Measurements from ENCODE around the gene ZBTB4.
A peak's percentile ranks its signal among the peaks of the same experiment; 100 is the strongest.

The ZBTB4 gene

DNA sequence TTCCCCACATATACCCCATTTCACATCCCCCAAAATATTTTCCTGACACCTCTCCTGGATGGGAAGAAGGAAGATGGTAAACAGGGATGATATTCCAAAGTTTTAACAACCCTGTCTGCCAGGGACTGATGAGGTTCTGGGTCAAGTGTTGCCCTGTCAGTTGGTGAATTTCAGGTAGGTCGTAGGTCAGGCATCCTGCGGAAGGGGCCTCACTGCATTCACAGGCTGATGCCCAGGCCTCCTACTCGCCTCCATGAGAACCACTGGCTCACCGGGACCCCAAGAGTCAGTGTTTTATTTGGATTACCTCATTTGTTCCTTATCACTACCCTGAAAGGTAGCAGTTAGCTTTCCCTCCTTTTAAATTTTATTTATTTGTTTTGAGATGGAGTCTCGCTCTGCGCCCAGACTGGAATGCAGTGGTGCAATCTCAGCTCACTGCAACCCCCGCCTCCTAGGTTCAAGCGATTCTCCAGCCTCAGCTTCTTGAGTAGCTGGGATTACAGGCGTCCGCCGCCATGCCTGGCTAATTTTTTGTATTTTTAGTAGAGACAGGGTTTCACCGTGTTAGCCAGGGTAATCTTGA is 10.5 kb downstream of the ZBTB4 start:
- TF ChIP-seq Cebpa-rat (IDR thresholded peaks at IDR 0.05): no peak
- H3K4me2 ChIP-seq: no peak overlapping the region
- H3K4me3 ChIP-seq: no peak overlapping the region
- H4K20me1 ChIP-seq: peaks cover 4 to 70% (median 21%) of the 10 kb centered on the region in 11 experiments; a peak in 13 of 22 replicates
- H3K36me3 ChIP-seq: peaks cover 16 to 53% (median 28%) of the 10 kb centered on the region in 11 experiments
- H3K9me3 ChIP-seq (replicated peaks in 1 of 11): no peaks in the 10 kb centered on the region
- H3K4me1 ChIP-seq: peaks cover 34 to 47% (median 41%) of the 10 kb centered on the region in 10 experiments
- H3K9ac ChIP-seq: no peak overlapping the region
- H3K27me3 ChIP-seq: no peaks in the 10 kb centered on the region
- peak overlapping the region in 2 of 11 experiments; percentile 2 to 22; a peak in 1 of 22 replicates for H3K27ac ChIP-seq

DNA sequence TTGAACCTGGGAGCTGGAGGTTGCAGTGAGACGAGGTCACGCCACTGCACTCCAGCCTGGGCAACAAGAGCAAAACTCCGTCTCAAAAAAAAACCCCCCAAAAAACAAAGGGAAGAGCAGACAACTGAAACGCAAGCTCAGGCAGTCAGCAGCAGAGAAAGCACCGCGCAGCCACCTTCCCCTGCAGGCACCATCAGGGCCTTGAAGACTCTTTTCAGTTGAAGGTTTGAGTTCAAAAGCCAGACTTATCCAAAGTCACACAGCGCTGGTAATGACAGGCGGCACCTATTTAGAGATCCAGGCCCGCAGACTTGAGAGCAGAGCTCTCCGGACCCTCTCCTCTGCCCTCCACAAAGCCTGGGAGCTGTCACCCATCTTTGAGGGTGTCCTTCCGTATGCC is 11.1 kb downstream of the ZBTB4 start:
- H4K20me1 ChIP-seq: peaks cover 0 to 64% (median 21%) of the 10 kb centered on the region in 11 experiments; a peak in 13 of 22 replicates
- H3K4me2 ChIP-seq: peak overlapping the region in 1 of 11 experiments; percentile 71; a peak in 1 of 22 replicates
- TF ChIP-seq Cebpa-rat (IDR thresholded peaks at IDR 0.05): no peak

DNA sequence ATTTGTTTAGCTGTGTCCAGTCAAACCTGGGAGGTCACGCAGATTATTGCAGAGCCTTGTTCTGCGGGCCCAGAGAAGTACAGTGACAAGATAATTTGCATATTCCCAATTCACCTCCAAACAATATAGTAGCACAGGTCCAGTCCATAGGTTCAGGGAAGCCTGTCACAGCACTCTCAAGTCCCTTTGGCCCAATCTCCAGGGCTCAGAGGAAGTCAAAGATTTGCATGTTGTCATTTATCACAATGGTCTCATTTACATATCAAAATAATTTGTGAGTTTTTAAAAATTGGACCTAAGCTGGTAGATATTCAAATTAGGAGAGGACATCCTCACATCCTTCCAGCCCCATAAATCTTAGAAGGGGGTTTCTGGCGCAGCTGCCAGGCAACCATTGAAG is 11.9 kb downstream of the ZBTB4 start:
- peaks cover 31 to 43% (median 37%) of the 10 kb centered on the region in 10 experiments for H3K4me1 ChIP-seq
- no peaks in the 10 kb centered on the region for H3K27me3 ChIP-seq
- TF ChIP-seq Cebpa-rat (IDR thresholded peaks at IDR 0.05): no peak
- no peak overlapping the region for H3K4me3 ChIP-seq
- H3K4me2 ChIP-seq: peak overlapping the region; percentile 15 to 71 (median 39); a peak in 19 of 22 replicates
- peaks cover 0 to 59% (median 19%) of the 10 kb centered on the region in 11 experiments; a peak in 13 of 22 replicates for H4K20me1 ChIP-seq
- H3K27ac ChIP-seq: peak overlapping the region; percentile 17 to 73 (median 66); a peak in 20 of 22 replicates
- peak overlapping the region in 7 of 11 experiments; percentile 1 to 46 (median 27); a peak in 7 of 22 replicates for H3K9ac ChIP-seq
- no peaks in the 10 kb centered on the region for H3K9me3 ChIP-seq (replicated peaks in 1 of 11)
- H3K36me3 ChIP-seq: peaks cover 30 to 60% (median 40%) of the 10 kb centered on the region in 11 experiments

More for the DNA sequence above, 11.1 kb downstream of the ZBTB4 start:
- peaks cover 34 to 47% (median 41%) of the 10 kb centered on the region in 10 experiments for H3K4me1 ChIP-seq
- no peaks in the 10 kb centered on the region for H3K27me3 ChIP-seq
- H3K27ac ChIP-seq: peak overlapping the region in 2 of 11 experiments; percentile 2 to 22; a peak in 1 of 22 replicates
- H3K36me3 ChIP-seq: peaks cover 22 to 53% (median 32%) of the 10 kb centered on the region in 11 experiments
- H3K9ac ChIP-seq: no peak overlapping the region
- no peaks in the 10 kb centered on the region for H3K9me3 ChIP-seq (replicated peaks in 1 of 11)
- no peak overlapping the region for H3K4me3 ChIP-seq

DNA sequence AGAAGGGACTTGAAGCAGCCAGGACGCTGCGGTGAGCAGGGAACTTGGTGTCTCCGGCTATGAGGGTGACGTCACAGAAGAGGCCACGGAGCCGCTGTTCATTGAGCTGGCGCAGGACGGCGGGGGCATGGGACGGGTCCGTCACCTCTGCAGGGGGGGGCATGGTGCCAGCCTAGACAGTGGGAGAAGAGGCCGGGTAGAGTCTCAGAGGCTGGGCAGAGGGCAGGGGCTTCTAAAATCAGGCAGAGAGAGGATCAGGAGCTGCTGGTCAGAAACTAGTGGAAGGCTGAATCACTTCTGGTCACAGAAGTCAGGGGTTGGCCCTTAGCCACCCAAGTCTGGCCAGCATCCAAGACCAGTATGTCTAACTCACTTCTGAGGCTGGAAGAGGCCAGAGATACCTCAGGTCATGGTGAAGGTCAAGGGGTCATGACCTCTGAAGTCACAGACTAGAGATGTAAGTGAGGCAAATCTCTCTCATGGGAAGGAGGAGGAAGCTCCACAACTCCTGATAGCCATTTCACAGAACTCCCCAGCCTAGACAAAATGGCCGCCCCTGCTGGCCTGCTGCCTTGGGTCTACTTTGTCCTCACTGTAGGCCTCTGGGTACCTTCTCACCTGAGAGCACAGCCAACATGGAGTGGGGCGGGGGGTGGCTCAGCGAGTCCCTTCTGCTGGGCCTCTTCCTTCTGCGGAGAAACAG is 12.6 kb downstream of the ZBTB4 start:
- H4K20me1 ChIP-seq: peaks cover 0 to 52% (median 11%) of the 10 kb centered on the region in 11 experiments; a peak in 11 of 22 replicates
- H3K4me3 ChIP-seq: no peak overlapping the region
- H3K36me3 ChIP-seq: peaks cover 35 to 66% (median 47%) of the 10 kb centered on the region in 11 experiments
- no peaks in the 10 kb centered on the region for H3K27me3 ChIP-seq
- H3K9me3 ChIP-seq (replicated peaks in 1 of 11): no peaks in the 10 kb centered on the region
- peak overlapping the region in 8 of 11 experiments; percentile 1 to 46 (median 28); a peak in 12 of 22 replicates for H3K9ac ChIP-seq
- peak overlapping the region; percentile 15 to 71 (median 39); a peak in 20 of 22 replicates for H3K4me2 ChIP-seq
- TF ChIP-seq Cebpa-rat (IDR thresholded peaks at IDR 0.05): no peak
- H3K4me1 ChIP-seq: peaks cover 24 to 36% (median 30%) of the 10 kb centered on the region in 10 experiments
- H3K27ac ChIP-seq: peak overlapping the region; percentile 17 to 73 (median 66); a peak in 20 of 22 replicates

DNA sequence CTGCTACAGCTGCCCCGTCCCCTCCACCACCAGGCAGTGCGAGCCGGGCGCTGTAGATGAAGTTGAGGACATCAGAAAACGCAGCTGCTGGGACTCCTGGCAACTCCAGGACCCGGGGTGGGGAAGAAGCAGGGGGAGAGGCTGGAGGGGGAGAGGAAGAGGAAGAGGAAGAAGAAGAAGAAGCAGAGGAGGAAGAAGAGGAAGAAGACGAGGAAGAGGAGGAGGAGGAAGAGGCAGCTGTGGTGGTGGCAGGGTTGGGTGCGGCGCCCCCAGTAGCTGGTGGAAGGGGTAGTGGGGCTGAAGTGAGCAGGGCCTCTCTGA is 13.2 kb downstream of the ZBTB4 start:
- Histone ChIP-seq H3K4me1 (peaks cover 19 to 31% (median 25%) of the 10 kb centered on the region in 10 experiments), H3K9me3 (replicated peaks in 1 of 11) (no peaks in the 10 kb centered on the region), H3K4me2 (peak overlapping the region in 9 of 11 experiments; percentile 27 to 71 (median 48); a peak in 16 of 22 replicates), H4K20me1 (peaks cover 0 to 47% (median 7%) of the 10 kb centered on the region in 11 experiments; a peak in 8 of 22 replicates), H3K4me3 (no peak overlapping the region), H3K27me3 (no peaks in the 10 kb centered on the region), H3K27ac (peak overlapping the region; percentile 17 to 73 (median 66); a peak in 19 of 22 replicates), H3K9ac (peak overlapping the region in 5 of 11 experiments; percentile 1 to 46 (median 30); a peak in 6 of 22 replicates), H3K36me3 (peaks cover 40 to 69% (median 50%) of the 10 kb centered on the region in 11 experiments)
- no peak for TF ChIP-seq Cebpa-rat (IDR thresholded peaks at IDR 0.05)

DNA sequence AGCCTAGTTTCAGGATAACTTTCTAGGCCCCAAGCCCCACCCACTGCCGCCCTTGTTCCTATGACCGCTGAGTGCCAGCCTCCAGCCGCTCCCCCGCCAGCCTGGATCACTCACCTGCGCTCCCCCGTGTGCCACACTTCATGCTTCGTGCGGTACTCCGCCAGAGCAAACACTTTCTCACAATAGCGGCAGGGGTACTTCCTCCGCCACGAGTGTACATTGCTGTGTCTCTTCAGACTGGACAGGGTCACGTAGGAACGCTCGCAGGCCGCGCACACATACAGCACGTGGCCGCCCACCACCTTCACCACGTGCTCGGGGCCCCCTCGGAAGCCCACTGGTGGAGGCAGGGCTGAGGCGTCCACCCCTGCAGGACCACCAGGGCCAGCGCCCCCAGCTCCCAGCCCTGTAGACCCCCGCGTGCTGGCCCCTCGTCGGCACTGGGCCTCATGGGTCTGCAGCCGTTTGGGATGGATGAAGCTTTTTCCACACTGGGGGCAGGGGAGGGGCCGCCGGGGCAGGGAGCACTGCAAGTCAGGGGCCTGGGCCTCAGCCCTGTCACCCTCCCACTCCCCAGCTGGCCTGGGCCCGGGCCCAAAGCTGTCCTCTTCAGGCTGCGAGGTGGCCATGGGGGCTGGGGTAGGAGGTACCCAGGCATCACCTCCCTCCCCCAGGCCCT is 13.7 kb downstream of the ZBTB4 start:
- Histone ChIP-seq H3K4me3 (no peak overlapping the region), H3K9ac (peak overlapping the region in 2 of 11 experiments; percentile 1 to 27; a peak in 2 of 22 replicates), H3K4me1 (peaks cover 19 to 35% (median 25%) of the 10 kb centered on the region in 10 experiments), H3K9me3 (replicated peaks in 1 of 11) (no peaks in the 10 kb centered on the region), H3K27ac (peak overlapping the region in 8 of 11 experiments; percentile 13 to 73 (median 66); a peak in 8 of 22 replicates), H3K4me2 (peak overlapping the region in 7 of 11 experiments; percentile 27 to 71 (median 66); a peak in 9 of 22 replicates), H3K27me3 (no peaks in the 10 kb centered on the region), H4K20me1 (peaks cover 0 to 41% (median 6%) of the 10 kb centered on the region in 11 experiments; a peak in 7 of 22 replicates), H3K36me3 (peaks cover 42 to 72% (median 56%) of the 10 kb centered on the region in 11 experiments)
- TF ChIP-seq Cebpa-rat (IDR thresholded peaks at IDR 0.05): no peak

GRCh38 chr17:7464081-7464480 is 15.3 kb downstream of the ZBTB4 start:
- H3K27me3 ChIP-seq: no peaks in the 10 kb centered on the region
- peaks cover 42 to 68% (median 57%) of the 10 kb centered on the region in 11 experiments for H3K36me3 ChIP-seq
- no peaks in the 10 kb centered on the region for H3K9me3 ChIP-seq (replicated peaks in 1 of 11)
- no peak overlapping the region for H3K9ac ChIP-seq
- H3K4me1 ChIP-seq: peaks cover 19 to 42% (median 31%) of the 10 kb centered on the region in 10 experiments
- H3K4me2 ChIP-seq: no peak overlapping the region
- H4K20me1 ChIP-seq: peaks cover 0 to 26% (median 0%) of the 10 kb centered on the region in 11 experiments; a peak in 6 of 22 replicates
- H3K4me3 ChIP-seq: no peak overlapping the region
- H3K27ac ChIP-seq: 0 out of 22 replicates have a peak overlapping the region, but pooled peaks of 1 of the 11 experiments have one; percentile 9
- no peak for TF ChIP-seq Cebpa-rat (IDR thresholded peaks at IDR 0.05)

GRCh38 chr17:7463372-7463846 is 16.0 kb downstream of the ZBTB4 start:
- H3K4me3 ChIP-seq: no peak overlapping the region
- peaks cover 42 to 74% (median 54%) of the 10 kb centered on the region in 11 experiments for H3K36me3 ChIP-seq
- H3K27ac ChIP-seq: no peak overlapping the region
- H3K4me2 ChIP-seq: no peak overlapping the region
- no peaks in the 10 kb centered on the region for H3K27me3 ChIP-seq
- H3K9me3 ChIP-seq (replicated peaks in 1 of 11): no peaks in the 10 kb centered on the region
- TF ChIP-seq Cebpa-rat (IDR thresholded peaks at IDR 0.05): no peak
- H3K4me1 ChIP-seq: peaks cover 19 to 41% (median 31%) of the 10 kb centered on the region in 10 experiments
- H4K20me1 ChIP-seq: peaks cover 0 to 19% (median 0%) of the 10 kb centered on the region in 11 experiments; a peak in 6 of 22 replicates
- no peak overlapping the region for H3K9ac ChIP-seq
